Measurements from ENCODE around the gene DAPK2. TPM values are rescaled to one million over a fixed set of nuclear protein-coding genes. Genes with fewer than 3 reads are reported as not detected.

The DAPK2 gene
- total RNA-seq, 4 donors from 2014 or later = 28.5 to 70.8 (median 52.7) TPM

DNA sequence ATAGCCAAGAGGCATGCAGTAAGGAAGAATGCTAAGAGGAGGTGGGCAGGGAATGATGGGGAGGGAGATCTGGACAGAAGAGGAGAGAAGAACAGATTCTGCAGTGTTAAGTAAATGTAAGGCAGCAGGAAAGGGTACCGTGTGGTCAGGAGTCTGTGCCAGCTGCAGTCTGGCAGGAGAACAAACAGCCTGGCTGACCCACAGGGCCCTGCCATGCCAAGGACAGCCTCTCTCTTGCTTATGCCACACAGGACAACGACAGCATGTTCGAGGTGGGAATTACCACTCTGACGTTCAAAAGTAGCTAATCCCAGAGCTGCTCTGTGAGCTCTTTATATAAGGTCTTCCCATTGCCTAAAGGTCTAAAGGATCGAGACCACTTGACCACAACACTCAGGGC is 31.3 kb downstream of the DAPK2 start:
- no peaks in the 10 kb centered on the region for H3K27me3 ChIP-seq
- TF ChIP-seq, protein P1, sequence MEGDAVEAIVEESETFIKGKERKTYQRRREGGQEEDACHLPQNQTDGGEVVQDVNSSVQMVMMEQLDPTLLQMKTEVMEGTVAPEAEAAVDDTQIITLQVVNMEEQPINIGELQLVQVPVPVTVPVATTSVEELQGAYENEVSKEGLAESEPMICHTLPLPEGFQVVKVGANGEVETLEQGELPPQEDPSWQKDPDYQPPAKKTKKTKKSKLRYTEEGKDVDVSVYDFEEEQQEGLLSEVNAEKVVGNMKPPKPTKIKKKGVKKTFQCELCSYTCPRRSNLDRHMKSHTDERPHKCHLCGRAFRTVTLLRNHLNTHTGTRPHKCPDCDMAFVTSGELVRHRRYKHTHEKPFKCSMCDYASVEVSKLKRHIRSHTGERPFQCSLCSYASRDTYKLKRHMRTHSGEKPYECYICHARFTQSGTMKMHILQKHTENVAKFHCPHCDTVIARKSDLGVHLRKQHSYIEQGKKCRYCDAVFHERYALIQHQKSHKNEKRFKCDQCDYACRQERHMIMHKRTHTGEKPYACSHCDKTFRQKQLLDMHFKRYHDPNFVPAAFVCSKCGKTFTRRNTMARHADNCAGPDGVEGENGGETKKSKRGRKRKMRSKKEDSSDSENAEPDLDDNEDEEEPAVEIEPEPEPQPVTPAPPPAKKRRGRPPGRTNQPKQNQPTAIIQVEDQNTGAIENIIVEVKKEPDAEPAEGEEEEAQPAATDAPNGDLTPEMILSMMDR (IDR thresholded peaks at IDR 0.05 in 4 of 5, conservative IDR thresholded peaks at IDR 0.05 in 1 of 5) = no peak
- no peak for TF ChIP-seq POLR2A (IDR thresholded peaks at IDR 0.05)
- H3K4me1 ChIP-seq = peaks cover 97% of the 10 kb centered on the region in 2 donors
- no peaks in the 10 kb centered on the region for H3K9me3 ChIP-seq
- ATAC-seq (peak; percentile 53 to 60), DNase-seq (peak; percentile 80 to 91)
- in situ Hi-C loops (cut with MboI; ENCODE audit: low sequenced_read_pairs in 4 of 4) = no loop called here
- intact Hi-C loops (cut with DNase I; ENCODE audit: low total_unique reads) = loop anchor here (5.0 kb wide), 2 partner anchors 48 to 82 kb away; partner anchors contain the start of gene SNX1
- no peak overlapping the region for H3K4me3 ChIP-seq
- H3K27ac ChIP-seq = peak overlapping the region; percentile 84 to 94 (median 90)
- no peaks in the 10 kb centered on the region for H3K36me3 ChIP-seq

DNA sequence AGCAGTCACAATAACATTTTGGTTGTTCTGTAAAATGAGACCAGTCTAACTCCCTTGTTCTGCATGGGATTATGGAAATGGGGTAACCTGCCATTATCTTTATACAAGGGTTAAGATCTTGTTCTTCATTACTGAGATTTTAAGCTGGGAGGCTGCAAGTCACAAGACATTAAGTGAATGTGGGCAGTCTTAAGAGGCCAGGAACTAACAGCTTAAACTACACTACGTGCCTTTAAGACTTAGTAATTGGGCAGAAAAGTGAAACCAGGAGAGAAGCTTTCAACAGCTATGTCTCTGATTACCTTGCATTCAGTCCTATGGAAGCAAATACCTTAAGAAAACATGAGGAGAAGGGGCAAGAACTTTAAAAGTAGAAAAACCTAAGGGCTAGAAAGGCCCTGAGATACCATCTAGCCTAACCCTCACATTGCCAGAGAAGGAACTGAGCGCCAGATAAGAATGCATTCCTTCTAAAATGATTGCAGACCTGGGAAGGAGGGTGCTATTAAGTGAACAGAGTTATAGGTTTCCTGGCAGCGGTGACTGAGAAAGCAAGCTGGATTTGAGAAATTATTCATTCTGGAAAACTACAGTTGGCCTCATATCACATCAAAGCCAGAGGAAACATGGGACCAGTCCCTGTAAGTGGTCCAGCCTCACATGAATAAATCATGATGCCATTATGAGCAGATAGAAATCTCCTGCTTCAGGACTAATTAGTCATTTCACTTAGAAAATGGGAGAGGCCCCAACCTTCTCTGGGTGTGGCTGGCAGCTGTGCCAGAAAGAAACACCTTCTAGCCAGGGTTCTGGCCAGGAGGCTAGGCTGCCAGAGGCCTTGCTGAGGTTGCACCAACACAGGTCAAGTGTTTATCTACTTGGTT is 32.9 kb downstream of the DAPK2 start:
- peak overlapping the region; percentile 84 to 94 (median 90) for H3K27ac ChIP-seq
- no peaks in the 10 kb centered on the region for H3K27me3 ChIP-seq
- peaks cover 97 to 98% of the 10 kb centered on the region in 2 donors for H3K4me1 ChIP-seq
- H3K4me3 ChIP-seq = no peak overlapping the region
- H3K9me3 ChIP-seq = no peaks in the 10 kb centered on the region
- TF ChIP-seq, protein P1 (IDR thresholded peaks at IDR 0.05 in 4 of 5, conservative IDR thresholded peaks at IDR 0.05 in 1 of 5) = no peak
- TF ChIP-seq POLR2A (IDR thresholded peaks at IDR 0.05) = no peak
- DNase-seq (peak; percentile 33 to 52), ATAC-seq (peak; percentile 10 to 13)
- in situ Hi-C loops (cut with MboI; ENCODE audit: low sequenced_read_pairs in 4 of 4) = no loop called here
- intact Hi-C loops (cut with DNase I; ENCODE audit: low total_unique reads) = no loop called here
- H3K36me3 ChIP-seq = no peaks in the 10 kb centered on the region

GRCh38 chr15:64011736-64012135 is 34.5 kb downstream of the DAPK2 start:
- peak overlapping the region; percentile 69 to 94 (median 83) for H3K27ac ChIP-seq
- no peak for DNase-seq
- H3K27me3 ChIP-seq = no peaks in the 10 kb centered on the region
- TF ChIP-seq, protein P1 (IDR thresholded peaks at IDR 0.05 in 4 of 5, conservative IDR thresholded peaks at IDR 0.05 in 1 of 5) = no peak
- no peak for TF ChIP-seq POLR2A (IDR thresholded peaks at IDR 0.05)
- ATAC-seq = no peak
- no peak overlapping the region for H3K4me3 ChIP-seq
- H3K36me3 ChIP-seq = no peaks in the 10 kb centered on the region
- H3K9me3 ChIP-seq = no peaks in the 10 kb centered on the region
- H3K4me1 ChIP-seq = peaks cover 92 to 97% of the 10 kb centered on the region in 2 donors
- intact Hi-C loops (cut with DNase I; ENCODE audit: low total_unique reads) = no loop called here
- in situ Hi-C loops (cut with MboI; ENCODE audit: low sequenced_read_pairs in 4 of 4) = no loop called here

- Histone ChIP-seq H3K36me3 (no peaks in the 10 kb centered on the region), H3K4me1 (peaks cover 91 to 97% of the 10 kb centered on the region in 2 donors), H3K27me3 (no peaks in the 10 kb centered on the region), H3K4me3 (no peak overlapping the region), H3K9me3 (no peaks in the 10 kb centered on the region), H3K27ac (peak overlapping the region; percentile 69 to 94 (median 83))
- TF ChIP-seq, protein P1 (IDR thresholded peaks at IDR 0.05 in 4 of 5, conservative IDR thresholded peaks at IDR 0.05 in 1 of 5) = no peak
- no peak for TF ChIP-seq POLR2A (IDR thresholded peaks at IDR 0.05)
- ATAC-seq = peak; percentile 13 to 27
- in situ Hi-C loops (cut with MboI; ENCODE audit: low sequenced_read_pairs in 4 of 4) (no loop called here), intact Hi-C loops (cut with DNase I; ENCODE audit: low total_unique reads) (no loop called here)
- peak; percentile 51 to 79 for DNase-seq
Observed at GRCh38 chr15:64010719-64011118, 35.6 kb downstream of the DAPK2 start.
